ENCODE results near the gene FGD3.

Gene FGD3

DNA sequence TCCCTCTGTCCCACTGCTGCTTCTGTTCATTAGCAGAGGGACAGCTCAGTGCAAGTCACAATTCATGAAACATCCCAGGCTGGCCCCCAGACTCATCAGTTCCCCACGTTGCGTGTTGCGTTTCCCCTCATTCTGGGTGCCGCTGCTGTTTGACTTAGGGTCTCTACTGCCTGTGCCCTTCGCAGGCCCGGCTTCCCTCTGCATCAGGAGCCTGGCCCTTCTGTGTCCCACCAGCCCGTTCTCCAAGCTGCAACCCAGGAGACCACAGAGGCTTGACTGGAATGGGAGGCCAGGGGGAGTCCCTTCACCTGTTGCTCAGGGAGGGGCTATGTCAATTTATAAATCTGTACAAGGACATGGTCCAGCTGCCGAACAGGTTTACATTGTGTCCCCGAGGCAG is 57.2 kb downstream of the FGD3 start:
- H3F3A ChIP-seq (ENCODE audit: control insufficient read depth, insufficient read depth), result no peaks in the 10 kb centered on the region
- no peaks in the 10 kb centered on the region for H4K20me1 ChIP-seq (ENCODE audit: control insufficient read depth, insufficient read depth, low read depth, low read length)
- no peak overlapping the region for H3K27ac ChIP-seq (ENCODE audit: low read depth, low read length)
- peaks cover 8% of the 10 kb centered on the region for H3K4me1 ChIP-seq (ENCODE audit: control insufficient read depth, low read length)
- H3K27me3 ChIP-seq (ENCODE audit: control insufficient read depth, low read length), result no peaks in the 10 kb centered on the region
- H3K9me2 ChIP-seq (replicated peaks; ENCODE audit: control insufficient read depth, low read length), result no peaks in the 10 kb centered on the region
- H3K4me2 ChIP-seq (ENCODE audit: low read length), result no peak overlapping the region
- no peaks in the 10 kb centered on the region for H3K79me2 ChIP-seq (ENCODE audit: control insufficient read depth, low read length)
- H3K4me3 ChIP-seq (ENCODE audit: low read length), result no peak overlapping the region
- peaks cover 17% of the 10 kb centered on the region for H3K36me3 ChIP-seq (ENCODE audit: control insufficient read depth, low read length)
- TF ChIP-seq, protein P1, sequence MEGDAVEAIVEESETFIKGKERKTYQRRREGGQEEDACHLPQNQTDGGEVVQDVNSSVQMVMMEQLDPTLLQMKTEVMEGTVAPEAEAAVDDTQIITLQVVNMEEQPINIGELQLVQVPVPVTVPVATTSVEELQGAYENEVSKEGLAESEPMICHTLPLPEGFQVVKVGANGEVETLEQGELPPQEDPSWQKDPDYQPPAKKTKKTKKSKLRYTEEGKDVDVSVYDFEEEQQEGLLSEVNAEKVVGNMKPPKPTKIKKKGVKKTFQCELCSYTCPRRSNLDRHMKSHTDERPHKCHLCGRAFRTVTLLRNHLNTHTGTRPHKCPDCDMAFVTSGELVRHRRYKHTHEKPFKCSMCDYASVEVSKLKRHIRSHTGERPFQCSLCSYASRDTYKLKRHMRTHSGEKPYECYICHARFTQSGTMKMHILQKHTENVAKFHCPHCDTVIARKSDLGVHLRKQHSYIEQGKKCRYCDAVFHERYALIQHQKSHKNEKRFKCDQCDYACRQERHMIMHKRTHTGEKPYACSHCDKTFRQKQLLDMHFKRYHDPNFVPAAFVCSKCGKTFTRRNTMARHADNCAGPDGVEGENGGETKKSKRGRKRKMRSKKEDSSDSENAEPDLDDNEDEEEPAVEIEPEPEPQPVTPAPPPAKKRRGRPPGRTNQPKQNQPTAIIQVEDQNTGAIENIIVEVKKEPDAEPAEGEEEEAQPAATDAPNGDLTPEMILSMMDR (IDR thresholded peaks at IDR 0.05; ENCODE audit: low read depth, low read length, poor library complexity, severe bottlenecking), result no peak
- TF ChIP-seq EZH2phosphoT487 (IDR thresholded peaks at IDR 0.05; ENCODE audit: borderline replicate concordance, low read length), result no peak
- H3K9me3 ChIP-seq (ENCODE audit: control insufficient read depth, insufficient read depth, low read length), result no peaks in the 10 kb centered on the region

DNA sequence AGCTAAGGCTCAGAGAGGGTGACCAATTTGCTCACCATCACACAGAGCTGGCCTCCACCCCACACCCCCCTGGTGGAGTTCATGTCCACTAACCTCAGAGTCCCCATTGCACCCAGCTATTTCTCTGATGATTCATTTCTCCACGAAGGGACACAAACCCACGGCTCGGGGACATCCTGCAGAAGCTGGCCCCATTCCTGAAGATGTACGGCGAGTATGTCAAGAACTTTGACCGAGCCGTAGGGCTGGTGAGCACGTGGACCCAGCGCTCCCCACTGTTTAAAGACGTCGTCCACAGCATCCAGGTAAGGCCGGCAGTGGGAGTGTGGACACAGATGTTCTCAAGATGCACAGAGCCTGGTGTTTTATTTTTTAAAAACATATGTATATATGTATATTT is 58.6 kb downstream of the FGD3 start:
- Histone ChIP-seq H3K4me2 (ENCODE audit: low read length) (no peak overlapping the region), H3K9me2 (replicated peaks; ENCODE audit: control insufficient read depth, low read length) (no peaks in the 10 kb centered on the region), H3K4me1 (ENCODE audit: control insufficient read depth, low read length) (peaks cover 8% of the 10 kb centered on the region), H3K9me3 (ENCODE audit: control insufficient read depth, insufficient read depth, low read length) (no peaks in the 10 kb centered on the region), H3K27me3 (ENCODE audit: control insufficient read depth, low read length) (no peaks in the 10 kb centered on the region), H3F3A (ENCODE audit: control insufficient read depth, insufficient read depth) (no peaks in the 10 kb centered on the region), H3K36me3 (ENCODE audit: control insufficient read depth, low read length) (peaks cover 17% of the 10 kb centered on the region), H3K27ac (ENCODE audit: low read depth, low read length) (no peak overlapping the region), H3K79me2 (ENCODE audit: control insufficient read depth, low read length) (no peaks in the 10 kb centered on the region), H4K20me1 (ENCODE audit: control insufficient read depth, insufficient read depth, low read depth, low read length) (no peaks in the 10 kb centered on the region), H3K4me3 (ENCODE audit: low read length) (no peak overlapping the region)
- no peak for TF ChIP-seq EZH2phosphoT487 (IDR thresholded peaks at IDR 0.05; ENCODE audit: borderline replicate concordance, low read length)
- TF ChIP-seq, protein P1 (IDR thresholded peaks at IDR 0.05; ENCODE audit: low read depth, low read length, poor library complexity, severe bottlenecking), result no peak

DNA sequence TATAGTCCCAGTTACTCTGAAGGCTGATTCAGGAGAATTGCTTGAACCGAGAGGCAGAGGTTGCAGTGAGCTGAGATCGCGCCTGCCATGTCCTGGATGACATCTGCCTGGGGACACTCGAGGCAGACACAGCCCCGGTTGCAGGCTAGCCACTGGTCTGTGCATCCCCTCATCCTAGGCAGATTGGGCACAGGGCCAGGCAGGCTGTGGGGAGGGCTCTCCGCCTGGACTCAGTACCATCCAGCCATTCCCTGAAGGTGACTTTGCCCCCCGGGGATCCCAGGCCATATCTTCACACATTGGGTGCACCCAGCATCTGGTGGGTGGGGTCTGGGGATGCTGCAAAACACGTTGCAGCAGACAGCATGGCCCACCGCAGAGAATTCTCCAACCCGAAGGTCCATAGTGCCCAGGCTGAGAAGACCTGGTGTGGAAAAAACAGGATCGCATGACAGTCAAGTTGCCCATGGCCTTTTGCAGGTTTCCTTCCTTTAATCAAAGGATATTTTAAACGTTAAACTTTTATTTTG is 60.3 kb downstream of the FGD3 start:
- no peak overlapping the region for H3K4me3 ChIP-seq (ENCODE audit: low read length)

More for the DNA sequence above, 60.3 kb downstream of the FGD3 start:
- H3F3A ChIP-seq (ENCODE audit: control insufficient read depth, insufficient read depth), result no peaks in the 10 kb centered on the region
- H3K36me3 ChIP-seq (ENCODE audit: control insufficient read depth, low read length), result peaks cover 17% of the 10 kb centered on the region
- H4K20me1 ChIP-seq (ENCODE audit: control insufficient read depth, insufficient read depth, low read depth, low read length), result no peaks in the 10 kb centered on the region
- no peaks in the 10 kb centered on the region for H3K9me2 ChIP-seq (replicated peaks; ENCODE audit: control insufficient read depth, low read length)
- no peak overlapping the region for H3K27ac ChIP-seq (ENCODE audit: low read depth, low read length)
- TF ChIP-seq, protein P1 (IDR thresholded peaks at IDR 0.05; ENCODE audit: low read depth, low read length, poor library complexity, severe bottlenecking), result no peak
- TF ChIP-seq EZH2phosphoT487 (IDR thresholded peaks at IDR 0.05; ENCODE audit: borderline replicate concordance, low read length), result no peak
- H3K27me3 ChIP-seq (ENCODE audit: control insufficient read depth, low read length), result no peaks in the 10 kb centered on the region
- peaks cover 9% of the 10 kb centered on the region for H3K4me1 ChIP-seq (ENCODE audit: control insufficient read depth, low read length)
- H3K9me3 ChIP-seq (ENCODE audit: control insufficient read depth, insufficient read depth, low read length), result no peaks in the 10 kb centered on the region
- no peaks in the 10 kb centered on the region for H3K79me2 ChIP-seq (ENCODE audit: control insufficient read depth, low read length)
- no peak overlapping the region for H3K4me2 ChIP-seq (ENCODE audit: low read length)
